ENCODE data around the gene NCAM1.

Gene NCAM1

DNA sequence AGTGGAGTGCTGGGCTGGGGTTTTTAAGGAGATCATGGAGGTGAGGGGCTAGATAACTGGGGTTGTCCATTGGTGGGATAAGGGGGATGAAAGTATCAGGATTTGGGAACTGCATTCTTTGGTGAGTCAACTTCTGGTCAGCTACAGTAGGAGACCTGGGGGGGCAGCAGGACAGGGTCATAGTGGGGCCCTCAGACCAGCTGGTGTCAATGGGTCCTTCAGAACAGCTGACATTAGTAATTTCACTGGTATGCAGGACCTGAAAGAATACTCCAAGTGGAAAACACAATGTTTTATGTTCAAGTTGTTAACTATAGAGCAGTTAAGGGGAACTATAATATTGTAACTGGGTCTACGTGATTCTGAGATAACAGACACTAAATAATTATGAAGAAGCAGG lies 350.3 kb downstream of the NCAM1 start:
- no peak overlapping the region for H3K9ac ChIP-seq (ENCODE audit: low read length)
- H2AFZ ChIP-seq (ENCODE audit: low read length): no peak overlapping the region
- no peaks in the 10 kb centered on the region for H3K9me3 ChIP-seq (replicated peaks; ENCODE audit: insufficient read depth, low read length)
- H3K4me1 ChIP-seq (ENCODE audit: low read length): peaks cover 10% of the 10 kb centered on the region
- no peaks in the 10 kb centered on the region for H4K20me1 ChIP-seq (ENCODE audit: insufficient read depth, low read length)
- no peak for DNase-seq
- no peaks in the 10 kb centered on the region for H3K36me3 ChIP-seq (replicated peaks; ENCODE audit: insufficient read depth, low read length)
- no peaks in the 10 kb centered on the region for H3F3A ChIP-seq (ENCODE audit: insufficient read depth, low read length)
- H3K4me3 ChIP-seq (ENCODE audit: low read length): no peak overlapping the region
- TF ChIP-seq, protein P1, sequence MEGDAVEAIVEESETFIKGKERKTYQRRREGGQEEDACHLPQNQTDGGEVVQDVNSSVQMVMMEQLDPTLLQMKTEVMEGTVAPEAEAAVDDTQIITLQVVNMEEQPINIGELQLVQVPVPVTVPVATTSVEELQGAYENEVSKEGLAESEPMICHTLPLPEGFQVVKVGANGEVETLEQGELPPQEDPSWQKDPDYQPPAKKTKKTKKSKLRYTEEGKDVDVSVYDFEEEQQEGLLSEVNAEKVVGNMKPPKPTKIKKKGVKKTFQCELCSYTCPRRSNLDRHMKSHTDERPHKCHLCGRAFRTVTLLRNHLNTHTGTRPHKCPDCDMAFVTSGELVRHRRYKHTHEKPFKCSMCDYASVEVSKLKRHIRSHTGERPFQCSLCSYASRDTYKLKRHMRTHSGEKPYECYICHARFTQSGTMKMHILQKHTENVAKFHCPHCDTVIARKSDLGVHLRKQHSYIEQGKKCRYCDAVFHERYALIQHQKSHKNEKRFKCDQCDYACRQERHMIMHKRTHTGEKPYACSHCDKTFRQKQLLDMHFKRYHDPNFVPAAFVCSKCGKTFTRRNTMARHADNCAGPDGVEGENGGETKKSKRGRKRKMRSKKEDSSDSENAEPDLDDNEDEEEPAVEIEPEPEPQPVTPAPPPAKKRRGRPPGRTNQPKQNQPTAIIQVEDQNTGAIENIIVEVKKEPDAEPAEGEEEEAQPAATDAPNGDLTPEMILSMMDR (IDR thresholded peaks at IDR 0.05; ENCODE audit: low read length): no peak
- TF ChIP-seq EZH2 (optimal IDR thresholded peaks at IDR 0.05; ENCODE audit: low read depth, low read length) (no peak), EZH2phosphoT487 (IDR thresholded peaks at IDR 0.05; ENCODE audit: low read length) (no peak)
- peaks cover 7% of the 10 kb centered on the region; the same call in 1 of the 2 replicates for H3K79me2 ChIP-seq (ENCODE audit: low read length)
- H3K27ac ChIP-seq (ENCODE audit: low read length): no peak overlapping the region
- H3K27me3 ChIP-seq (replicated peaks; ENCODE audit: insufficient read depth, low read length): no peaks in the 10 kb centered on the region
- H3K4me2 ChIP-seq (ENCODE audit: low read depth, low read length): no peak overlapping the region
- H3K9me2 ChIP-seq (replicated peaks; ENCODE audit: insufficient read depth, low read length): no peaks in the 10 kb centered on the region

- H3K9me2 ChIP-seq (replicated peaks; ENCODE audit: insufficient read depth, low read length): no peaks in the 10 kb centered on the region
- H3K36me3 ChIP-seq (replicated peaks; ENCODE audit: insufficient read depth, low read length): no peaks in the 10 kb centered on the region
- H3K79me2 ChIP-seq (ENCODE audit: low read length): peaks cover 7% of the 10 kb centered on the region; the same call in 1 of the 2 replicates
- no peaks in the 10 kb centered on the region for H3K27me3 ChIP-seq (replicated peaks; ENCODE audit: insufficient read depth, low read length)
- H3K4me2 ChIP-seq (ENCODE audit: low read depth, low read length): peak overlapping the region; percentile 57; the same call in 1 of the 2 replicates
- H3F3A ChIP-seq (ENCODE audit: insufficient read depth, low read length): no peaks in the 10 kb centered on the region
- H3K27ac ChIP-seq (ENCODE audit: low read length): no peak overlapping the region
- no peaks in the 10 kb centered on the region for H4K20me1 ChIP-seq (ENCODE audit: insufficient read depth, low read length)
- DNase-seq: no peak
- no peaks in the 10 kb centered on the region for H3K9me3 ChIP-seq (replicated peaks; ENCODE audit: insufficient read depth, low read length)
- no peak overlapping the region for H3K4me3 ChIP-seq (ENCODE audit: low read length)
- H3K9ac ChIP-seq (ENCODE audit: low read length): no peak overlapping the region
- no peak for TF ChIP-seq EZH2phosphoT487 (IDR thresholded peaks at IDR 0.05; ENCODE audit: low read length)
- TF ChIP-seq, protein P1 (IDR thresholded peaks at IDR 0.05; ENCODE audit: low read length): no peak
- no peak for TF ChIP-seq EZH2 (optimal IDR thresholded peaks at IDR 0.05; ENCODE audit: low read depth, low read length)
- peaks cover 10% of the 10 kb centered on the region for H3K4me1 ChIP-seq (ENCODE audit: low read length)
- peak overlapping the region; percentile 71 for H2AFZ ChIP-seq (ENCODE audit: low read length)
Observed at GRCh38 chr11:113313601-113314000, 352.4 kb downstream of the NCAM1 start.

GRCh38 chr11:113314065-113314388 lies 352.8 kb downstream of the NCAM1 start:
- H3K9ac ChIP-seq (ENCODE audit: low read length): no peak overlapping the region; the same call in 1 of the 2 replicates

More at GRCh38 chr11:113314065-113314388, 352.8 kb downstream of the NCAM1 start:
- TF ChIP-seq, protein P1 (IDR thresholded peaks at IDR 0.05; ENCODE audit: low read length): no peak
- TF ChIP-seq EZH2phosphoT487 (IDR thresholded peaks at IDR 0.05; ENCODE audit: low read length) (no peak), EZH2 (optimal IDR thresholded peaks at IDR 0.05; ENCODE audit: low read depth, low read length) (no peak)
- Histone ChIP-seq H3K4me2 (ENCODE audit: low read depth, low read length) (peak overlapping the region; percentile 57), H3F3A (ENCODE audit: insufficient read depth, low read length) (no peaks in the 10 kb centered on the region), H3K79me2 (ENCODE audit: low read length) (peaks cover 7% of the 10 kb centered on the region; the same call in 1 of the 2 replicates), H3K4me3 (ENCODE audit: low read length) (peak overlapping the region; percentile 29; the same call in 1 of the 2 replicates), H4K20me1 (ENCODE audit: insufficient read depth, low read length) (no peaks in the 10 kb centered on the region), H3K4me1 (ENCODE audit: low read length) (peaks cover 10% of the 10 kb centered on the region), H2AFZ (ENCODE audit: low read length) (peak overlapping the region; percentile 71), H3K9me2 (replicated peaks; ENCODE audit: insufficient read depth, low read length) (no peaks in the 10 kb centered on the region), H3K36me3 (replicated peaks; ENCODE audit: insufficient read depth, low read length) (no peaks in the 10 kb centered on the region), H3K9me3 (replicated peaks; ENCODE audit: insufficient read depth, low read length) (no peaks in the 10 kb centered on the region), H3K27me3 (replicated peaks; ENCODE audit: insufficient read depth, low read length) (no peaks in the 10 kb centered on the region), H3K27ac (ENCODE audit: low read length) (no peak overlapping the region; the same call in 1 of the 2 replicates)
- no peak for DNase-seq
